Left lung (tissue), 10 donors: Measurements from ENCODE around the gene SMC3. TPM values are rescaled to one million over a fixed set of nuclear protein-coding genes. Genes with fewer than 3 reads are reported as not detected.

ENCODE experiments used
- ATAC-seq: fragments of 200-7000 bp; cut with Tn5 transposase; one replicate; pipeline ENCODE4 v1.9.1; 2020; ENCODE audit warnings: moderate library complexity
- DNase-seq, 4 donors: peaks; one replicate each; pipeline ENCODE4 v3.0.0-alpha.2; 2013 to 2020
- H3K27ac ChIP-seq, 2 donors: fragments of 200-600 bp; sonication (generic) in 1 of 2; one replicate each; pipeline versions ENCODE4 v1.5.0 to v1.8.0; 2020 to 2021
- H3K27me3 ChIP-seq, 2 donors: fragments of 200-600 bp; sonication (generic) in 1 of 2; one replicate each; pipeline versions ENCODE4 v1.5.0 to v1.8.0; 2020 to 2021
- H3K36me3 ChIP-seq, 2 donors: fragments of 200-600 bp; sonication (generic) in 1 of 2; one replicate each; pipeline versions ENCODE4 v1.5.0 to v1.8.0; 2020 to 2021
- H3K4me1 ChIP-seq, 2 donors: fragments of 200-600 bp; one replicate each; pipeline ENCODE4 v1.8.0; 2021
- H3K4me3 ChIP-seq, 2 donors: fragments of 200-600 bp; sonication (generic) in 1 of 2; one replicate each; pipeline versions ENCODE4 v1.5.0 to v1.8.0; 2020 to 2021; ENCODE audit warnings: mild to moderate bottlenecking in 1 of 2
- H3K9me3 ChIP-seq, 2 donors: fragments of 200-600 bp; sonication (generic) in 1 of 2; one replicate each; pipeline versions ENCODE4 v1.5.0 to v1.8.0; 2020 to 2021
- CTCF ChIP-seq, 2 donors: fragments of 200-600 bp; sonication (generic) in 1 of 2; IDR thresholded peaks; one replicate each; pipeline versions ENCODE4 v1.5.0 to v1.8.0; 2021; ENCODE audit warnings: antibody characterized with exemption in 2 of 2
- intact Hi-C, 2 donors: fragments of 100-400 bp; cut with DNase I; formaldehyde crosslinking; loops; one replicate each; pipeline versions ENCODE4 v1.11.2 to v1.14.2; 2022
- polyA plus RNA-seq, 6 donors: library from polyadenylated mRNA; unstranded; fragments of 120-200 nt; gene quantifications; one replicate each; pipeline ENCODE4 v1.2.1, GENCODE V29; 2013; ENCODE audit not compliant: insufficient read length in 6 of 6
- total RNA-seq, 2 donors: library from RNA; stranded (reverse); fragmentation: NEBNext Ultra II Directional; extraction: Animal tissue kit (Norgen Biotek cat#: 25700); gene quantifications; one replicate each; pipeline ENCODE4 v1.2.1, GENCODE V29; 2021
- donor health status: DM: no; HTN: yes; CAD: no.
- donor health status: DM: no; HTN: no; CAD: no.

SMC3 gene
- total and polyA plus RNA-seq, 8 donors = 26.6 to 94.4 (median 77.6) TPM

GRCh38 chr10:110553905-110554304 is 13.6 kb upstream of the SMC3 start:
- Histone ChIP-seq H3K4me1 (no peaks in the 10 kb centered on the region), H3K4me3 (no peak overlapping the region), H3K36me3 (no peaks in the 10 kb centered on the region), H3K27ac (no peak overlapping the region), H3K9me3 (no peaks in the 10 kb centered on the region), H3K27me3 (peaks cover 0 to 4% of the 10 kb centered on the region in 2 donors)
- intact Hi-C loops = no loop called here
- DNase-seq = no peak
- no peak for ATAC-seq
- no peak for TF ChIP-seq CTCF (IDR thresholded peaks at IDR 0.05)

- H3K4me3 ChIP-seq = no peak overlapping the region
- no peaks in the 10 kb centered on the region for H3K27me3 ChIP-seq
- H3K4me1 ChIP-seq = no peaks in the 10 kb centered on the region
- no peak overlapping the region for H3K27ac ChIP-seq
- H3K9me3 ChIP-seq = no peaks in the 10 kb centered on the region
- intact Hi-C loops = no loop called here
- TF ChIP-seq CTCF (IDR thresholded peaks at IDR 0.05) = no peak
- no peak for DNase-seq
- no peak for ATAC-seq
- no peaks in the 10 kb centered on the region for H3K36me3 ChIP-seq
Measured at GRCh38 chr10:110556296-110556695, 11.2 kb upstream of the SMC3 start.

- Histone ChIP-seq H3K36me3 (no peaks in the 10 kb centered on the region), H3K27me3 (no peaks in the 10 kb centered on the region), H3K9me3 (no peaks in the 10 kb centered on the region), H3K27ac (no peak overlapping the region), H3K4me3 (no peak overlapping the region), H3K4me1 (no peaks in the 10 kb centered on the region)
- intact Hi-C loops = no loop called here
- peak in 2 of 4 donors; percentile 34 to 42 for DNase-seq
- peak; percentile 62 for TF ChIP-seq CTCF (IDR thresholded peaks at IDR 0.05)
- peak; percentile 78 for ATAC-seq
Measured at GRCh38 chr10:110556969-110557601, 10.4 kb upstream of the SMC3 start.

GRCh38 chr10:110558041-110558440 is 9.5 kb upstream of the SMC3 start:
- intact Hi-C loops = no loop called here
- Histone ChIP-seq H3K4me3 (no peak overlapping the region), H3K27ac (no peak overlapping the region), H3K4me1 (no peaks in the 10 kb centered on the region), H3K36me3 (no peaks in the 10 kb centered on the region), H3K27me3 (no peaks in the 10 kb centered on the region), H3K9me3 (no peaks in the 10 kb centered on the region)
- DNase-seq (no peak), ATAC-seq (no peak)
- TF ChIP-seq CTCF (IDR thresholded peaks at IDR 0.05) = no peak

- DNase-seq = no peak
- Histone ChIP-seq H3K36me3 (no peaks in the 10 kb centered on the region), H3K4me3 (no peak overlapping the region), H3K9me3 (no peaks in the 10 kb centered on the region), H3K4me1 (no peaks in the 10 kb centered on the region), H3K27me3 (no peaks in the 10 kb centered on the region), H3K27ac (no peak overlapping the region)
- TF ChIP-seq CTCF (IDR thresholded peaks at IDR 0.05) = no peak
- intact Hi-C loops = no loop called here
- ATAC-seq = no peak
Measured at GRCh38 chr10:110560012-110560411, 7.5 kb upstream of the SMC3 start.
